HCT116 (cell line): ENCODE results near the gene CHADL. TPM values are rescaled to one million over a fixed set of nuclear protein-coding genes. Genes with fewer than 3 reads are reported as not detected.

Experiments
- ATAC-seq: fragments of 200-7000 bp; cut with Tn5 transposase; 2 replicates; pipeline ENCODE4 v1.9.1; 2020; ENCODE audit warnings: mild to moderate bottlenecking, moderate library complexity
- BruUV-seq: library from RNA; stranded (reverse); fragments of 400-500 nt; replicated peaks from 2 replicates; lab custom pipeline; 2021; lab: Mats Ljungman, UMichigan
- CTCF ChIA-PET: fragments of 300-600 bp; sonication (Branson Sonifier 250); formaldehyde crosslinking; loops from one replicate; lab custom pipeline; 2021; ENCODE audit warnings: antibody characterized with exemption; lab: Charles Lee
- POLR2A ChIA-PET: fragments of 300-600, 350-600 bp; sonication (Branson Sonifier 250); formaldehyde crosslinking; loops from one replicate; lab custom pipeline; 2021; ENCODE audit warnings: antibody characterized with exemption; lab: Charles Lee
- RAD21 ChIA-PET, 2 experiments: fragments of 300-600 bp; sonication (Branson Sonifier 250); formaldehyde crosslinking; loops; one replicate each; lab custom pipeline; 2023; ENCODE audit warnings: low total read pairs in 2 of 2; ENCODE audit not compliant: uncharacterized antibody in 2 of 2, unreplicated experiment in 2 of 2, low non-redundant PET in 1 of 2; lab: Charles Lee
- DNase-seq: peaks from one replicate; pipeline ENCODE4 v3.0.0-alpha.2; 2010; ENCODE audit warnings: low read depth, low spot score
- H2AFZ ChIP-seq: fragments of 200-600 bp; shearing (Covaris generic), sonication (generic); 2 replicates; pipeline ENCODE4 v1.6.1; 2017; ENCODE audit warnings: low read depth, mixed run types, mixed read lengths, antibody characterized with exemption, low read length; ENCODE audit not compliant: poor library complexity, severe bottlenecking
- H3K27ac ChIP-seq: 2 replicates; pipeline ENCODE4 v1.5.1; 2012; ENCODE audit warnings: low read depth, low read length
- H3K27me3 ChIP-seq: fragments of 200-600 bp; sonication (generic); 2 replicates; pipeline ENCODE4 v1.6.1; 2016; ENCODE audit warnings: mixed run types, low read length, mixed read lengths; ENCODE audit not compliant: insufficient read depth
- H3K36me3 ChIP-seq, 2 experiments: fragments of 200-500 bp in 1 of 2; fragments of 200-600 bp in 1 of 2; sonication (Bioruptor generic) in 1 of 2; sonication (generic) in 1 of 2; 2 replicates each; pipeline versions ENCODE4 v1.5.1 to v1.6.1; 2014 to 2016; ENCODE audit warnings: low read length in 2 of 2, inconsistent platforms in 1 of 2, mixed read lengths in 1 of 2, mixed run types in 1 of 2; ENCODE audit not compliant: insufficient read depth in 2 of 2, control insufficient read depth in 1 of 2
- H3K4me1 ChIP-seq, 2 experiments: fragments of 200-600 bp in 1 of 2; sonication (generic) in 1 of 2; 2 replicates each; pipeline versions ENCODE4 v1.5.1 to v1.6.1; 2012 to 2017; ENCODE audit warnings: low read length in 2 of 2, inconsistent platforms in 1 of 2, mild to moderate bottlenecking in 1 of 2, mixed read lengths in 1 of 2, mixed run types in 1 of 2, moderate library complexity in 1 of 2; ENCODE audit not compliant: insufficient read depth in 2 of 2, control insufficient read depth in 1 of 2
- H3K4me2 ChIP-seq: fragments of 200-600 bp; sonication (generic); 2 replicates; pipeline ENCODE4 v1.6.1; 2017; ENCODE audit warnings: mixed run types, low read length, mixed read lengths
- H3K4me3 ChIP-seq, 2 experiments: fragments of 200-600 bp in 1 of 2; sonication (generic) in 1 of 2; replicated peaks in 1 of 2; 2 replicates each; pipeline ENCODE4 v1.5.1; 2011 to 2016; ENCODE audit warnings: low read length in 2 of 2, control low read depth in 1 of 2, low read depth in 1 of 2, mild to moderate bottlenecking in 1 of 2, mixed read lengths in 1 of 2, mixed run types in 1 of 2
- H3K79me2 ChIP-seq: fragments of 200-600 bp; sonication (generic); 2 replicates; pipeline ENCODE4 v1.6.1; 2017; ENCODE audit warnings: mild to moderate bottlenecking, mixed run types, low read length, moderate library complexity, mixed read lengths; ENCODE audit not compliant: insufficient read depth
- H3K9ac ChIP-seq: fragments of 200-600 bp; sonication (generic); 2 replicates; pipeline ENCODE4 v1.6.1; 2016; ENCODE audit warnings: low read length, mixed read lengths
- H3K9me2 ChIP-seq: fragments of 200-600 bp; sonication (generic), shearing (Covaris generic); 2 replicates; pipeline ENCODE4 v1.6.1; 2017; ENCODE audit warnings: mixed run types, mild to moderate bottlenecking, moderate library complexity; ENCODE audit not compliant: insufficient read depth
- H3K9me3 ChIP-seq, 2 experiments: fragments of 200-500 bp in 1 of 2; fragments of 200-600 bp in 1 of 2; sonication (Bioruptor generic) in 1 of 2; sonication (generic) in 1 of 2; 2 replicates each; pipeline ENCODE4 v1.6.1; 2014 to 2017; ENCODE audit warnings: low read length in 2 of 2, mixed read lengths in 2 of 2, inconsistent platforms in 1 of 2, low read depth in 1 of 2, mild to moderate bottlenecking in 1 of 2, mixed run types in 1 of 2, moderate library complexity in 1 of 2; ENCODE audit not compliant: control insufficient read depth in 1 of 2, insufficient read depth in 1 of 2
- H4K20me1 ChIP-seq: fragments of 200-600 bp; sonication (generic), shearing (Covaris generic); 2 replicates; pipeline ENCODE4 v1.6.1; 2017; ENCODE audit warnings: mixed run types, mild to moderate bottlenecking, moderate library complexity; ENCODE audit not compliant: insufficient read depth
- EGR1 ChIP-seq: IDR thresholded peaks from 2 replicates; pipeline ENCODE4 v1.6.1; 2012; ENCODE audit warnings: low read depth
- EZH2 ChIP-seq: fragments of 200-600 bp; sonication (generic); IDR thresholded peaks from 2 replicates; pipeline ENCODE4 v1.6.1; 2017; ENCODE audit warnings: antibody characterized with exemption, mixed run types
- RAD21 ChIP-seq: IDR thresholded peaks from 2 replicates; pipeline ENCODE4 v1.6.1; 2012; ENCODE audit warnings: low read depth, mild to moderate bottlenecking
- REST ChIP-seq: IDR thresholded peaks from 2 replicates; pipeline ENCODE4 v1.6.1; 2012; ENCODE audit warnings: low read depth
- intact Hi-C: fragments of 100-400 bp; cut with micrococcal nuclease; formaldehyde crosslinking; loops from 2 replicates; pipeline ENCODE4 v1.10.0; 2022
- total RNA-seq: library from RNA; stranded (reverse); gene quantifications from one replicate; pipeline ENCODE4 v1.2.1, GENCODE V29; 2021; ENCODE audit not compliant: unreplicated experiment

The CHADL gene
- total RNA-seq, 1 experiment from 2014 or later: 0.47 TPM

- Histone ChIP-seq H3K36me3 (no peaks in the 10 kb centered on the region), H3K4me1 (peaks cover 4 to 6% of the 10 kb centered on the region in 2 experiments; a peak in 3 of 4 replicates), H3K79me2 (no peaks in the 10 kb centered on the region), H3K4me2 (no peak overlapping the region), H4K20me1 (no peaks in the 10 kb centered on the region), H3K9me2 (no peaks in the 10 kb centered on the region), H3K27ac (no peak overlapping the region), H3K27me3 (no peaks in the 10 kb centered on the region), H2AFZ (no peak overlapping the region), H3K9me3 (no peaks in the 10 kb centered on the region), H3K9ac (no peak overlapping the region), H3K4me3 (no peak overlapping the region)
- intact Hi-C loops: loop anchor here (2.0 kb wide), 1 partner anchor 314 kb away; no protein-coding TSS in a partner anchor
- DNase-seq (no peak), ATAC-seq (0 out of 2 replicates have a peak, but pooled peaks have one; percentile 2)
- ChIA-PET CTCF (no interaction called here), RAD21 (interaction anchor here (1.1 to 2.1 kb wide), 2 partner anchors 314 to 315 kb away, joined by 5 to 13 read pairs; no protein-coding TSS in a partner anchor), POLR2A (interaction anchor here (0.6 to 0.7 kb wide), 2 partner anchors 11 to 210 kb away, joined by 3 read pairs; partner anchors contain the start of gene TOB2)
- no TSS peak for BruUV-seq
- no peak for TF ChIP-seq EGR1
- TF ChIP-seq REST: no peak
- no peak for TF ChIP-seq EZH2
- peak; percentile 56; the same call in 1 of the 2 replicates for TF ChIP-seq RAD21
Observed at GRCh38 chr22:41237036-41237706, 3.6 kb downstream of the CHADL start.
